T-cell (primary cell): ENCODE measurements around the gene FPGS. TPM values are rescaled to one million over a fixed set of nuclear protein-coding genes. Genes with fewer than 3 reads are reported as not detected.

Experiments used
- ATAC-seq, 4 experiments: fragments of 200-7000 bp in 3 of 4; fragments of 150-1000 bp in 1 of 4; cut with Tn5 transposase; replicated peaks in 1 of 4; 1 replicate in 3 of 4; 2 replicates in 1 of 4; pipeline ENCODE4 v1.10.0; 2021; ENCODE audit warnings: moderate library complexity in 3 of 4, mild to moderate bottlenecking in 2 of 4, moderate number of reproducible peaks in 1 of 4
- CTCF ChIA-PET, 2 donors: fragments of 300-600 bp; sonication (Branson Sonifier 250); formaldehyde crosslinking; loops; one replicate each; lab custom pipeline; 2022; ENCODE audit warnings: antibody characterized with exemption in 2 of 2; lab: Charles Lee
- POLR2A ChIA-PET, 2 donors: fragments of 300-600 bp; sonication (Branson Sonifier 250); formaldehyde crosslinking; loops; one replicate each; lab custom pipeline; 2022; ENCODE audit warnings: antibody characterized with exemption in 2 of 2; lab: Charles Lee
- DNase-seq, 35 experiments: peaks; one replicate each; pipeline versions ENCODE4 v3.0.0 to v3.0.0-alpha.2; 2013 to 2023
- H3K27ac ChIP-seq: one replicate; pipeline ENCODE4 v1.5.1; 2013; ENCODE audit warnings: low read length
- H3K27me3 ChIP-seq, 2 experiments: replicated peaks in 1 of 2; 1 replicate in 1 of 2; 2 replicates in 1 of 2; pipeline versions ENCODE4 v1.6.1 to v1.7.0; 2013; ENCODE audit warnings: low read length in 1 of 2, mixed read lengths in 1 of 2; ENCODE audit not compliant: control insufficient read depth in 2 of 2, insufficient read depth in 2 of 2; ENCODE audit errors: extremely low read depth in 1 of 2
- H3K36me3 ChIP-seq, 2 donors: 1 replicate in 1 of 2; 2 replicates in 1 of 2; pipeline versions ENCODE4 v1.6.1 to v1.7.0; 2013; ENCODE audit warnings: low read length in 1 of 2; ENCODE audit not compliant: control insufficient read depth in 2 of 2, insufficient read depth in 1 of 2; ENCODE audit errors: extremely low read depth in 1 of 2
- H3K4me1 ChIP-seq, 2 experiments: 1 replicate in 1 of 2; 2 replicates in 1 of 2; pipeline versions ENCODE4 v1.6.1 to v1.7.0; 2013; ENCODE audit warnings: low read length in 2 of 2, mixed read lengths in 1 of 2; ENCODE audit not compliant: insufficient read depth in 2 of 2, control insufficient read depth in 1 of 2; ENCODE audit errors: extremely low read depth in 1 of 2
- H3K4me3 ChIP-seq, 2 donors: 1 replicate in 1 of 2; 2 replicates in 1 of 2; pipeline versions ENCODE4 v1.5.1 to v1.7.0; 2013; ENCODE audit warnings: mild to moderate bottlenecking in 2 of 2, low read length in 1 of 2, moderate library complexity in 1 of 2; ENCODE audit not compliant: control insufficient read depth in 1 of 2; ENCODE audit errors: extremely low read depth in 1 of 2
- H3K9me3 ChIP-seq: 2 replicates; pipeline ENCODE4 v1.7.0; 2013
- H3K27ac Mint-ChIP-seq, 2 donors: one replicate each; pipeline ENCODE4 v1.8.0; 2020 to 2021; ENCODE audit warnings: mild to moderate bottlenecking in 2 of 2, mixed read lengths in 2 of 2
- H3K27me3 Mint-ChIP-seq, 2 donors: one replicate each; pipeline ENCODE4 v1.8.0; 2021 to 2022; ENCODE audit warnings: mixed read lengths in 2 of 2
- H3K36me3 Mint-ChIP-seq: one replicate; pipeline ENCODE4 v1.8.0; 2021; ENCODE audit warnings: mixed read lengths
- H3K4me1 Mint-ChIP-seq, 3 donors: one replicate each; pipeline ENCODE4 v1.8.0; 2020 to 2022; ENCODE audit warnings: mixed read lengths in 3 of 3, mild to moderate bottlenecking in 1 of 3
- H3K4me3 Mint-ChIP-seq, 3 donors: one replicate each; pipeline ENCODE4 v1.8.0; 2020 to 2022; ENCODE audit warnings: mild to moderate bottlenecking in 3 of 3, mixed read lengths in 3 of 3, moderate library complexity in 3 of 3
- H3K9me3 Mint-ChIP-seq, 3 donors: one replicate each; pipeline ENCODE4 v1.8.0; 2020 to 2022; ENCODE audit warnings: mixed read lengths in 3 of 3
- WGBS: methylation state at CpG from one replicate; pipeline ENCODE4 v1.1.5; 2013; ENCODE audit warnings: missing lambda C conversion rate; ENCODE audit not compliant: insufficient coverage; 5-methylcytosine and 5-hydroxymethylcytosine counted together
- total RNA-seq, 35 experiments: library from RNA in 6 of 35; stranded (reverse) in 6 of 35; fragments of 120-200 nt in 1 of 35; gene quantifications; one replicate each; pipeline versions ENCODE4 v1.2.1 to v1.2.4 and lab custom pipeline; 2013 to 2026

Gene FPGS
- total RNA-seq, 5 donors from 2014 or later (not counting 1 experiment from before 2014, with no cell fraction given): 78.4 to 151 (median 139) TPM

DNA sequence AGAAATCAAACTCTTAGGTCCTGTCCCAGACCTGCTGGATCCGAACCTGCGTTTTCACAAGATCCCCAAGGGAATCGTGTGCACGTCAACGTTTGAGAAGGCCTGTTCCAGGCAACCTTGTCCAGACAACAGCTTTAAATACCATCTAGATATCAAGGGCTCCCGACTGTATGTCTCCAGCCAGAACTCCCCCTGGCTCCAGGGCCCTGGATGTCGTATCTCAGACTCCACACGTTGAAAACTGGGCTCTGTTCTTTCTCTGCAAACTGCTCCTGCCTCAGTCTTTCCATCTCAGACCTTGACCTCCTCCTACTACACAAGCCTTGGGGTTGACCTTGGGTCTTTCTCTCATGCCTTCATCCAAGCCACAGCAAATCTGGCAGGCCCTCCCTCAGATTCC lies 57.6 kb downstream of the FPGS start:
- no peak for ATAC-seq
- POLR2A ChIA-PET: no interaction called here
- Histone ChIP-seq H3K4me3 (no peak overlapping the region), H3K9me3 (no peaks in the 10 kb centered on the region), H3K4me1 (peaks cover 16 to 69% of the 10 kb centered on the region in 2 experiments), H3K36me3 (no peaks in the 10 kb centered on the region), H3K27me3 (no peaks in the 10 kb centered on the region), H3K27ac (no peak overlapping the region)
- CTCF ChIA-PET: no interaction called here
- no peaks in the 10 kb centered on the region for H3K9me3 Mint-ChIP-seq
- DNase-seq: no peak
- peak overlapping the region in 1 of 3 donors; percentile 11 for H3K4me3 Mint-ChIP-seq
- H3K36me3 Mint-ChIP-seq: no peaks in the 10 kb centered on the region
- peak overlapping the region; percentile 66 to 97 for H3K27ac Mint-ChIP-seq
- WGBS: 97% methylated on average over 8 of the region's 8 CpGs
- no peaks in the 10 kb centered on the region for H3K27me3 Mint-ChIP-seq
- H3K4me1 Mint-ChIP-seq: peaks cover 46 to 56% (median 48%) of the 10 kb centered on the region in 3 donors

DNA sequence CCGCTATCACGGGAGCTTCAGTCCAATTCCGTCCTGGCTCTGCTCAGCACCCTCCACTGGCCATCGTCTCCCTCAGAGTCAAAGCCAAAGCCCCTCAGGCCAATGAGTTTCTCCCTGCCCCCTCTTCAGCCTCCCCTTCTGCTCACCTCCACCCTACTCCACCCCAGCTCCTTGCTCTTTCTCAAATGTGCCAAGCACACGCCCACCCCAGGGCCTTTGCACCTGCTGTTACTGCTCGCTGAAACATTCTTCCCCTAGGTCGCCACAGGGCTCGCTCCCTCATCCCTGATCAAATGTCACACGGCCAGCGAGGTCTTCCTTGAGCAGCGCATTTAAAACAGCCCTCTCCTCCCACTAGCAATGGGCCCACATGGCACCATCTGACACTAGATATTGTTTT lies 58.1 kb downstream of the FPGS start:
- ChIA-PET POLR2A (no interaction called here), CTCF (no interaction called here)
- no peak overlapping the region for H3K27ac ChIP-seq
- no peaks in the 10 kb centered on the region for H3K27me3 ChIP-seq
- H3K4me1 ChIP-seq: peaks cover 16 to 68% of the 10 kb centered on the region in 2 experiments
- peak overlapping the region; percentile 66 to 97 for H3K27ac Mint-ChIP-seq
- no peaks in the 10 kb centered on the region for H3K9me3 Mint-ChIP-seq
- no peak for ATAC-seq
- H3K36me3 Mint-ChIP-seq: no peaks in the 10 kb centered on the region
- DNase-seq: no peak
- peaks cover 48 to 56% (median 49%) of the 10 kb centered on the region in 3 donors for H3K4me1 Mint-ChIP-seq
- no peaks in the 10 kb centered on the region for H3K36me3 ChIP-seq
- H3K4me3 ChIP-seq: no peak overlapping the region
- no peak overlapping the region for H3K4me3 Mint-ChIP-seq
- 91% methylated on average over 6 of the region's 11 CpGs for WGBS
- no peaks in the 10 kb centered on the region for H3K9me3 ChIP-seq
- H3K27me3 Mint-ChIP-seq: no peaks in the 10 kb centered on the region

DNA sequence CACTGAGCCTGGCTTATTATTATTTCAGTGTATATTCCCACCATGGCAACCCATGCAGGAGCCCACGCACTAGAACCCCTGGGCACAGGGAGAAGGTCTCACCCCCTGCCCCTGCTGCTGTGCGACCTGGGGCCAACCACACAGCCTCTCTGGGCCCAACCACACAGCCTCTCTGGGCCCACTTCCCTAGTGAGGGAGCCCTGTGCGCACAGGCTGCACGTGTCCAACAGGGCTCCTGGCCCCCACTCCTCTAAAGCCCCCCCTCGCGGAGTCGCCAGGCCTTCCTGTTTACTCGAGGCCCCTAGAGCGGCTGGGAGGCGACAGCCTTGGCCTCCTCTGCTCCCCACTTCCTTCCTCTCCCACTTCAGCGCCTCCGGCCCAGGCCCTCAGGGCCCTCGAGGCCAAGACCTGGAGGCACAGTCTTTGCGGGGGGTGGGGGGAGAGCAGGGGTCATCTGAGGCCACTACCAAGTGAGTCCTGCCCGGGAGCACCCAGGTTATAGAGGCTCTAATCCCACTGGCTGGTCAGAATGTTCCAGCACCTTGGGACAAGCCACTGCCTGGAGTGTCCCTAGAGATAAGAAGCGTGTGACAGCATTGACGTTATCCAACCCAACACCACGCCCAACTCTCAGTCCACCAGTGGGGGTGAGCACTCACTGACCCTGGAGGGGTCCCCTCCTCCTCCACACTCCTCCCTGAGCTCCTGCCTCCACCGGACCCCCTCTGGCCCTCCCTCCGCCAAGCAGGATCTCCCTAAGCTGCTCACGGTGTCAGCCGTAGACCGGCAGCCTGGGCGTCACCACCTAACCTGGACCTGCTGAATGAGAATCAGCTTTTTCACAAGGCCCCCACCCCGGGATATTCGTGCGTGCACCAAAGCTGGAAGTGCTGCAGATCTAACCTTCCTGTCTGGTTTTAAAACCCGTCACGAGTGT lies 59.7 kb downstream of the FPGS start:
- 44% methylated on average over 17 of the region's 29 CpGs for WGBS
- DNase-seq (peak; percentile 29 to 79 (median 55)), ATAC-seq (peak; percentile 56 to 84 (median 78))
- POLR2A ChIA-PET: interaction anchor here in 1 of 2 donors (0.6 kb wide), 1 partner anchor 11 kb away, joined by 3 read pairs; no protein-coding TSS in a partner anchor
- H3K4me3 ChIP-seq: no peak overlapping the region
- no peaks in the 10 kb centered on the region for H3K27me3 Mint-ChIP-seq
- H3K27ac ChIP-seq: peak overlapping the region; percentile 86
- no peaks in the 10 kb centered on the region for H3K9me3 Mint-ChIP-seq
- H3K36me3 ChIP-seq: no peaks in the 10 kb centered on the region
- H3K4me3 Mint-ChIP-seq: peak overlapping the region in 2 of 3 donors; percentile 37 to 67
- H3K9me3 ChIP-seq: no peaks in the 10 kb centered on the region
- CTCF ChIA-PET: interaction anchor here (0.6 to 1.0 kb wide), 2 partner anchors 8 to 58 kb away, joined by 3 read pairs; no protein-coding TSS in a partner anchor
- H3K27ac Mint-ChIP-seq: peak overlapping the region; percentile 97 to 98
- peaks cover 49 to 57% (median 52%) of the 10 kb centered on the region in 3 donors for H3K4me1 Mint-ChIP-seq
- H3K36me3 Mint-ChIP-seq: no peaks in the 10 kb centered on the region
- peaks cover 16 to 62% of the 10 kb centered on the region in 2 experiments for H3K4me1 ChIP-seq
- no peaks in the 10 kb centered on the region for H3K27me3 ChIP-seq

DNA sequence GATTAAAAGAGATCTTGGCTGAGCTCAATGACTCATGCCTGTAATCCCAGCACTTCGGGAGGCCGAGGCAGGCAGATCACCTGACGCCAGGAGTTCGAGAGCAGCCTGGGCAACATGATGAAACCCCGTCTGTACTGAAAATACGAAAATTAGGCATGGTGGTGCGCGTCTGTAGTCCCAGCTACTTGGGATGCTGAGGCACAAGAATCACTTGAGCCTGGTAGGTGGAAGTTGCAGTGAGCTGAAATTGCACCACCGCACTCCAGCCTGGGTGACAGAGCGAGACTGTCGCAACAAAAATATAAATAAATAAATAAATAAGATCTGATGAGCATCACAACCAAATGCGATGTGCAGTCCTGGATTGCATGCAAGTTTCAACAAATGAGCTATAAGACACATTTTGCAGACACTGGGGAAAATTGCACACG lies 60.5 kb downstream of the FPGS start:
- WGBS: 98% methylated on average over 8 of the region's 13 CpGs
- POLR2A ChIA-PET: no interaction called here
- CTCF ChIA-PET: interaction anchor here (0.6 to 1.0 kb wide), 3 partner anchors 57 to 151 kb away, joined by 3 to 6 read pairs (median 4); no protein-coding TSS in a partner anchor
- Mint-ChIP-seq H3K27ac (peak overlapping the region; percentile 97 to 98), H3K27me3 (no peaks in the 10 kb centered on the region), H3K4me3 (peak overlapping the region in 2 of 3 donors; percentile 4 to 67), H3K36me3 (no peaks in the 10 kb centered on the region), H3K4me1 (peaks cover 49 to 54% (median 52%) of the 10 kb centered on the region in 3 donors), H3K9me3 (no peaks in the 10 kb centered on the region)
- no peaks in the 10 kb centered on the region for H3K27me3 ChIP-seq
- peaks cover 16 to 55% of the 10 kb centered on the region in 2 experiments for H3K4me1 ChIP-seq
- ATAC-seq (no peak), DNase-seq (no peak)
- no peaks in the 10 kb centered on the region for H3K36me3 ChIP-seq
- H3K27ac ChIP-seq: peak overlapping the region; percentile 86
- no peaks in the 10 kb centered on the region for H3K9me3 ChIP-seq
- no peak overlapping the region for H3K4me3 ChIP-seq

Other genes starting within 250 kb of the FPGS start
- 10 to 100 TPM in 4 of 5 donors, 1 to 10 TPM in 1; 3.8 to 18.2 (median 17.3) TPM for gene STXBP1, start 190.6 kb upstream of the FPGS start, total RNA-seq
- under 1 TPM in 3 of 5 donors, not detected in 2; 0.13 to 0.44 (median 0.40) TPM for gene CFAP157, start 95.9 kb upstream of the FPGS start, total RNA-seq
- gene PTRH1, start 87.2 kb upstream of the FPGS start, total RNA-seq: 10 to 100 TPM in 4 of 5 donors, 1 to 10 TPM in 1; 4.4 to 15.9 (median 12.9) TPM
- gene TTC16, start 86.8 kb upstream of the FPGS start, total RNA-seq: 10 to 100 TPM in 1 of 5 donors, 1 to 10 TPM in 4; 4.6 to 31.8 (median 6.2) TPM
- 10 to 100 TPM in 3 of 5 donors, 1 to 10 TPM in 2; 7.7 to 18.4 (median 15.5) TPM for gene TOR2A, start 67.6 kb upstream of the FPGS start, total RNA-seq
- gene SH2D3C, start 24.2 kb upstream of the FPGS start, total RNA-seq: 10 to 100 TPM; 31.6 to 48.7 (median 47.7) TPM
- 100 to 1,000 TPM; 108 to 159 (median 147) TPM for gene CDK9, start 16.8 kb upstream of the FPGS start, total RNA-seq
- gene ENG, start 51.8 kb downstream of the FPGS start, total RNA-seq: 10 to 100 TPM in 1 of 5 donors, 1 to 10 TPM in 4; 6.8 to 16.7 (median 8.8) TPM
- 10 to 100 TPM; 40.5 to 54.9 (median 50.4) TPM for gene AK1, start 74.8 kb downstream of the FPGS start, total RNA-seq
- 100 to 1,000 TPM in 2 of 5 donors, 10 to 100 TPM in 3; 73.0 to 123 (median 86.3) TPM for gene ST6GALNAC6, start 96.7 kb downstream of the FPGS start, total RNA-seq
- 10 to 100 TPM; 24.9 to 40.7 (median 35.1) TPM for gene ST6GALNAC4, start 114.2 kb downstream of the FPGS start, total RNA-seq
- gene PIP5KL1, start 127.9 kb downstream of the FPGS start, total RNA-seq: 1 to 10 TPM in 4 of 5 donors, under 1 TPM in 1; 0.99 to 5.6 (median 2.6) TPM
- 10 to 100 TPM; 32.3 to 66.5 (median 60.5) TPM for gene DPM2, start 135.0 kb downstream of the FPGS start, total RNA-seq
- 100 to 1,000 TPM; 351 to 746 (median 698) TPM for gene EEIG1, start 178.1 kb downstream of the FPGS start, total RNA-seq